ENCODE data around the gene WNT7B.

GRCh38 chr22:45917700-45918458, 59.1 kb downstream of the WNT7B start:
- TF ChIP-seq CTCF (IDR thresholded peaks at IDR 0.05) (no peak), POLR2A (IDR thresholded peaks at IDR 0.05) (no peak)
